ENCODE measurements around the gene HDHD5. TPM values are rescaled to one million over a fixed set of nuclear protein-coding genes. Genes with fewer than 3 reads are reported as not detected.

HDHD5 gene
- total and polyA plus RNA-seq, 2 of the 13 experiments (the other 11 are each of a cell fraction or from before 2014, with no cell fraction given): not detected

GRCh38 chr22:17158568-17159503, at the start of gene HDHD5 (continued):
- no peak for TF ChIP-seq ZGPAT (CRISPR knock-in tag; IDR thresholded peaks at IDR 0.05)
- TF ChIP-seq ATF2 (CRISPR knock-in tag; IDR thresholded peaks at IDR 0.05): no peak
- 0 out of 2 replicates have a peak, but pooled peaks have one; percentile 16 for TF ChIP-seq MAX (IDR thresholded peaks at IDR 0.05)
- TF ChIP-seq ZNF687 (CRISPR knock-in tag; IDR thresholded peaks at IDR 0.05): peak; percentile 17; the same call in 1 of the 2 replicates
- no peak for TF ChIP-seq NFIB (CRISPR knock-in tag; IDR thresholded peaks at IDR 0.05; ENCODE audit: borderline replicate concordance)
- TF ChIP-seq GABPB1 (CRISPR knock-in tag; IDR thresholded peaks at IDR 0.05): peak; percentile 35; the same call in 1 of the 2 replicates
- no peak for TF ChIP-seq ZNF615 (CRISPR knock-in tag; IDR thresholded peaks at IDR 0.05; ENCODE audit: borderline replicate concordance)
- TF ChIP-seq RFXAP (CRISPR knock-in tag; IDR thresholded peaks at IDR 0.05; ENCODE audit: borderline replicate concordance): no peak
- TF ChIP-seq TIGD3 (CRISPR knock-in tag; IDR thresholded peaks at IDR 0.05; ENCODE audit: borderline replicate concordance): no peak
- TF ChIP-seq HIVEP1 (CRISPR knock-in tag; IDR thresholded peaks at IDR 0.05): no peak
- TF ChIP-seq ZFP1 (CRISPR knock-in tag; IDR thresholded peaks at IDR 0.05): no peak

Data from HepG2 (cell line).